Muscle of leg (tissue), 11 donors: ENCODE results near the gene SLC2A9. TPM values are rescaled to one million over a fixed set of nuclear protein-coding genes. Genes with fewer than 3 reads are reported as not detected.

Experiments
- DNase-seq: peaks from one replicate; pipeline ENCODE4 v3.0.0; 2013
- H3K27ac ChIP-seq: one replicate; pipeline ENCODE4 v1.5.1; 2013; ENCODE audit warnings: mild to moderate bottlenecking, low read length, control low read depth
- H3K27me3 ChIP-seq: one replicate; pipeline ENCODE4 v1.6.1; 2013; ENCODE audit warnings: low read length; ENCODE audit not compliant: control insufficient read depth, insufficient read depth
- H3K36me3 ChIP-seq: one replicate; pipeline ENCODE4 v1.6.1; 2013; ENCODE audit warnings: low read length; ENCODE audit not compliant: control insufficient read depth, insufficient read depth
- H3K4me1 ChIP-seq: one replicate; pipeline ENCODE4 v1.6.1; 2013; ENCODE audit warnings: low read length; ENCODE audit not compliant: control insufficient read depth, insufficient read depth
- H3K4me3 ChIP-seq: one replicate; pipeline ENCODE4 v1.5.1; 2013; ENCODE audit warnings: low read length, control low read depth
- H3K9me3 ChIP-seq: replicated peaks from 2 replicates; pipeline ENCODE4 v1.6.1; 2013; ENCODE audit warnings: low read depth, low read length; ENCODE audit not compliant: control insufficient read depth
- WGBS: methylation state at CpG from one replicate; pipeline ENCODE4 v1.1.5; 2013; ENCODE audit warnings: missing lambda C conversion rate; ENCODE audit not compliant: insufficient coverage; 5-methylcytosine and 5-hydroxymethylcytosine counted together
- polyA plus RNA-seq, 8 donors: library from polyadenylated mRNA; unstranded; fragments of 120-200 nt; gene quantifications; one replicate each; pipeline versions ENCODE4 v1.2.1 to v1.2.3, GENCODE V29; 2013; ENCODE audit warnings: inconsistent platforms in 1 of 8, low replicate concordance in 1 of 8; ENCODE audit not compliant: insufficient read length in 8 of 8, insufficient read depth in 1 of 8
- total RNA-seq: library from RNA; stranded (reverse); fragments of 120-200 nt; gene quantifications from one replicate; pipeline ENCODE4 v1.2.4, GENCODE V29; 2013

The SLC2A9 gene
- total and polyA plus RNA-seq, 9 donors, result 2.4 to 5.0 (median 3.2) TPM

- Histone ChIP-seq H3K4me1 (peaks cover 54% of the 10 kb centered on the region), H3K36me3 (no peaks in the 10 kb centered on the region), H3K9me3 (no peaks in the 10 kb centered on the region), H3K4me3 (no peak overlapping the region), H3K27me3 (no peaks in the 10 kb centered on the region), H3K27ac (peak overlapping the region; percentile 15)
- no peak for DNase-seq
- WGBS, result 100% methylated on average over 1 of the region's 5 CpGs
Measured at GRCh38 chr4:10021653-10022023, 341 bp upstream of the SLC2A9 start.

- no peaks in the 10 kb centered on the region for H3K27me3 ChIP-seq
- 87% methylated on average over 5 of the region's 6 CpGs for WGBS
Measured at GRCh38 chr4:10020106-10020505, 1.2 kb downstream of the SLC2A9 start.

GRCh38 chr4:10019521-10020051, 1.7 kb downstream of the SLC2A9 start:
- Histone ChIP-seq H3K4me1 (peaks cover 63% of the 10 kb centered on the region), H3K9me3 (no peaks in the 10 kb centered on the region), H3K27ac (peak overlapping the region; percentile 87), H3K36me3 (no peaks in the 10 kb centered on the region), H3K4me3 (peak overlapping the region; percentile 34), H3K27me3 (no peaks in the 10 kb centered on the region)
- peak; percentile 60 for DNase-seq
- WGBS, result 38% methylated on average over 9 of the region's 9 CpGs

More at GRCh38 chr4:10020106-10020505, 1.2 kb downstream of the SLC2A9 start:
- no peak overlapping the region for H3K27ac ChIP-seq
- H3K4me3 ChIP-seq, result no peak overlapping the region
- H3K9me3 ChIP-seq, result no peaks in the 10 kb centered on the region
- H3K36me3 ChIP-seq, result no peaks in the 10 kb centered on the region
- H3K4me1 ChIP-seq, result peaks cover 61% of the 10 kb centered on the region
- DNase-seq, result no peak

GRCh38 chr4:10018818-10019461, 2.4 kb downstream of the SLC2A9 start:
- peak overlapping the region; percentile 87 for H3K27ac ChIP-seq
- under 1% methylated on average over 52 of the region's 52 CpGs for WGBS
- H3K4me3 ChIP-seq, result peak overlapping the region; percentile 34
- no peaks in the 10 kb centered on the region for H3K36me3 ChIP-seq
- no peaks in the 10 kb centered on the region for H3K9me3 ChIP-seq
- H3K27me3 ChIP-seq, result no peaks in the 10 kb centered on the region
- peak; percentile 98 for DNase-seq
- peaks cover 62% of the 10 kb centered on the region for H3K4me1 ChIP-seq

GRCh38 chr4:10017037-10017893, 4.0 kb downstream of the SLC2A9 start:
- H3K4me1 ChIP-seq, result peaks cover 46% of the 10 kb centered on the region
- no peaks in the 10 kb centered on the region for H3K9me3 ChIP-seq
- no peak overlapping the region for H3K27ac ChIP-seq
- no peaks in the 10 kb centered on the region for H3K27me3 ChIP-seq
- DNase-seq, result no peak
- WGBS, result 82% methylated on average over 10 of the region's 11 CpGs
- no peaks in the 10 kb centered on the region for H3K36me3 ChIP-seq
- H3K4me3 ChIP-seq, result no peak overlapping the region

GRCh38 chr4:10016169-10016568, 5.1 kb downstream of the SLC2A9 start:
- Histone ChIP-seq H3K9me3 (no peaks in the 10 kb centered on the region), H3K27me3 (no peaks in the 10 kb centered on the region), H3K4me3 (no peak overlapping the region), H3K36me3 (no peaks in the 10 kb centered on the region), H3K4me1 (peaks cover 38% of the 10 kb centered on the region), H3K27ac (no peak overlapping the region)
- DNase-seq, result no peak
- WGBS, result 83% methylated on average over 4 of the region's 6 CpGs

GRCh38 chr4:10015140-10015753, 6.0 kb downstream of the SLC2A9 start:
- H3K4me3 ChIP-seq, result no peak overlapping the region
- H3K9me3 ChIP-seq, result no peaks in the 10 kb centered on the region
- peak; percentile 55 for DNase-seq
- no peaks in the 10 kb centered on the region for H3K36me3 ChIP-seq
- H3K4me1 ChIP-seq, result peaks cover 30% of the 10 kb centered on the region
- 83% methylated on average over 2 of the region's 7 CpGs for WGBS
- no peak overlapping the region for H3K27ac ChIP-seq
- no peaks in the 10 kb centered on the region for H3K27me3 ChIP-seq

- no peak for DNase-seq
- Histone ChIP-seq H3K27ac (no peak overlapping the region), H3K4me1 (peaks cover 19% of the 10 kb centered on the region), H3K27me3 (no peaks in the 10 kb centered on the region), H3K4me3 (no peak overlapping the region), H3K36me3 (no peaks in the 10 kb centered on the region), H3K9me3 (no peaks in the 10 kb centered on the region)
- 74% methylated on average over 6 of the region's 6 CpGs for WGBS
Measured at GRCh38 chr4:10013722-10014121, 7.6 kb downstream of the SLC2A9 start.

- Histone ChIP-seq H3K36me3 (no peaks in the 10 kb centered on the region), H3K27ac (no peak overlapping the region), H3K4me1 (peaks cover 30% of the 10 kb centered on the region), H3K9me3 (no peaks in the 10 kb centered on the region), H3K27me3 (no peaks in the 10 kb centered on the region), H3K4me3 (no peak overlapping the region)
- WGBS, result 71% methylated on average over 1 of the region's 3 CpGs
- DNase-seq, result no peak
Measured at GRCh38 chr4:10011885-10012284, 9.4 kb downstream of the SLC2A9 start.

GRCh38 chr4:10011277-10011676, 10.0 kb downstream of the SLC2A9 start:
- no CpG with 5 or more reads among the region's 1 CpG for WGBS
- H3K27me3 ChIP-seq, result no peaks in the 10 kb centered on the region

More at GRCh38 chr4:10011277-10011676, 10.0 kb downstream of the SLC2A9 start:
- no peak overlapping the region for H3K4me3 ChIP-seq
- no peaks in the 10 kb centered on the region for H3K9me3 ChIP-seq
- no peak overlapping the region for H3K27ac ChIP-seq
- DNase-seq, result no peak
- no peaks in the 10 kb centered on the region for H3K36me3 ChIP-seq
- H3K4me1 ChIP-seq, result peaks cover 36% of the 10 kb centered on the region
